GM18502 (cell line): ENCODE data around the gene ZMAT5.
"Not testable (repeated sequence)": the region's sequence is repeated elsewhere in the genome, so short reads cannot be mapped to it uniquely, and the experiment has no call there.

Experiments
- ATAC-seq: cut with Tn5 transposase; IDR thresholded peaks from one replicate; pipeline ENCODE4 v1.9.1; 2021; ENCODE audit warnings: mild to moderate bottlenecking; ENCODE audit not compliant: unreplicated experiment, poor library complexity

ZMAT5 gene

GRCh38 chr22:29757096-29757495, 9.7 kb downstream of the ZMAT5 start:
- no peak for ATAC-seq

- ATAC-seq = no peak
Measured at GRCh38 chr22:29756341-29756740, 10.5 kb downstream of the ZMAT5 start.

- no peak for ATAC-seq
Measured at GRCh38 chr22:29755889-29756288, 10.9 kb downstream of the ZMAT5 start.

GRCh38 chr22:29754658-29755395, 12.0 kb downstream of the ZMAT5 start:
- not testable (repeated sequence) for ATAC-seq

GRCh38 chr22:29753808-29754657, 12.8 kb downstream of the ZMAT5 start:
- ATAC-seq = no peak

GRCh38 chr22:29751669-29752068, 15.1 kb downstream of the ZMAT5 start:
- no peak for ATAC-seq

GRCh38 chr22:29750559-29751538, 16.0 kb downstream of the ZMAT5 start:
- ATAC-seq = no peak

GRCh38 chr22:29750029-29750428, 16.8 kb downstream of the ZMAT5 start:
- no peak for ATAC-seq

GRCh38 chr22:29748248-29748893, 18.4 kb downstream of the ZMAT5 start:
- ATAC-seq = no peak

GRCh38 chr22:29747832-29748231, 19.0 kb downstream of the ZMAT5 start:
- no peak for ATAC-seq

GRCh38 chr22:29744902-29745301, 21.9 kb downstream of the ZMAT5 start:
- ATAC-seq = no peak

GRCh38 chr22:29742326-29742725, 24.5 kb downstream of the ZMAT5 start:
- ATAC-seq = no peak

GRCh38 chr22:29741926-29742325, 24.9 kb downstream of the ZMAT5 start:
- ATAC-seq = no peak

- no peak for ATAC-seq
Measured at GRCh38 chr22:29740216-29740615, 26.6 kb downstream of the ZMAT5 start.

GRCh38 chr22:29739346-29739875, 27.4 kb downstream of the ZMAT5 start:
- ATAC-seq = no peak

- no peak for ATAC-seq
Measured at GRCh38 chr22:29738118-29738815, 28.5 kb downstream of the ZMAT5 start.

- ATAC-seq = no peak
Measured at GRCh38 chr22:29737251-29738117, 29.3 kb downstream of the ZMAT5 start.

- ATAC-seq = no peak
Measured at GRCh38 chr22:29735416-29735815, 31.4 kb downstream of the ZMAT5 start.
